HL-60 (cell line): ENCODE results near the gene SPAG9.
"Not testable (repeated sequence)": the region's sequence is repeated elsewhere in the genome, so short reads cannot be mapped to it uniquely, and the experiment has no call there.

ENCODE experiments used
- DNase-seq, 2 experiments: peaks; one replicate each; pipeline ENCODE4 v3.0.0-alpha.2; 2010 to 2020; ENCODE audit warnings: low read depth in 1 of 2, low spot score in 1 of 2
- H3K27ac ChIP-seq: fragments of 250-450 bp; sonication (Bioruptor Pico); replicated peaks from 2 replicates; pipeline ENCODE4 v1.5.1; 2020; ENCODE audit warnings: mild to moderate bottlenecking, moderate library complexity
- H3K27me3 ChIP-seq: fragments of 250-450 bp; sonication (Bioruptor Pico); 2 replicates; pipeline ENCODE4 v1.5.1; 2021; ENCODE audit warnings: mild to moderate bottlenecking, moderate library complexity; ENCODE audit not compliant: insufficient read depth, poor library complexity, severe bottlenecking
- H3K4me3 ChIP-seq: replicated peaks from 2 replicates; pipeline ENCODE4 v1.5.1; 2011; ENCODE audit warnings: mild to moderate bottlenecking, control low read depth, low read length; ENCODE audit not compliant: insufficient read depth
- CTCF ChIP-seq: IDR thresholded peaks from one replicate; pipeline ENCODE4 v1.5.1; 2011; ENCODE audit warnings: low read length, control low read depth, inconsistent platforms; ENCODE audit not compliant: insufficient read depth
- GABPA ChIP-seq: IDR thresholded peaks from 2 replicates; pipeline ENCODE4 v1.6.1; 2012; ENCODE audit warnings: low read depth
- POLR2AphosphoS5 ChIP-seq: IDR thresholded peaks from 2 replicates; pipeline ENCODE4 v1.6.1; 2012; ENCODE audit warnings: low read depth
- REST ChIP-seq: IDR thresholded peaks from 2 replicates; pipeline ENCODE4 v1.6.1; 2012; ENCODE audit warnings: low read depth; ENCODE audit not compliant: insufficient replicate concordance
- SPI1 ChIP-seq: IDR thresholded peaks from 2 replicates; pipeline ENCODE4 v1.6.1; 2012; ENCODE audit warnings: low read depth, mild to moderate bottlenecking, borderline replicate concordance

The SPAG9 gene

DNA sequence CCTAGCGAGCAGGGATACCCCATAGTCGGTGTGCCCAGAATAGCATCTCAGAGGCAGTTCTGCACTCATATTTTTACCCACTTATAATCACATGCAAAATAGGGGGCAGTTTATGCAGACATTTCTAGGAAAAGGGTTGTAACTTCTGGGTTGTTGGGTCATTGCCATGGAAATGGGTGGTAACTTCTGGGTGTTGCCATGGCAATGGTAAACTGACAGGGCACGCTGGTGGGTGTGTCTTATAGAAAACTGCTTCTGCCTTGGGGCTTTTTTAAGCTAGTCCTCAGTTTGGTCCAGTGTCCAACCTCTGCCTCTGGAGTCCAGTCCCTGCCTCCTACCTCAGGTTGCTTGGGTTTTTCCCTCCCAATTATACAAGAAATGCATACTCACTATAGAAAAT is 7.4 kb upstream of the SPAG9 start:
- TF ChIP-seq REST = no peak
- no peak for TF ChIP-seq GABPA
- TF ChIP-seq SPI1 = no peak
- TF ChIP-seq CTCF = no peak
- TF ChIP-seq POLR2AphosphoS5 = no peak
- DNase-seq = no peak
- no peak overlapping the region for H3K27ac ChIP-seq
- no peaks in the 10 kb centered on the region for H3K27me3 ChIP-seq
- H3K4me3 ChIP-seq = no peak overlapping the region

GRCh38 chr17:51124640-51125503 is 4.2 kb upstream of the SPAG9 start:
- Histone ChIP-seq H3K27me3 (no peaks in the 10 kb centered on the region), H3K27ac (no peak overlapping the region), H3K4me3 (no peak overlapping the region)
- no peak for DNase-seq
- TF ChIP-seq POLR2AphosphoS5 = no peak
- no peak for TF ChIP-seq REST
- no peak for TF ChIP-seq CTCF
- no peak for TF ChIP-seq SPI1
- no peak for TF ChIP-seq GABPA

- H3K27me3 ChIP-seq, DNase-seq, H3K4me3 ChIP-seq: not testable (repeated sequence)
- peak overlapping the region; percentile 79 for H3K27ac ChIP-seq
Observed at GRCh38 chr17:51122473-51123115, 1.9 kb upstream of the SPAG9 start.

DNA sequence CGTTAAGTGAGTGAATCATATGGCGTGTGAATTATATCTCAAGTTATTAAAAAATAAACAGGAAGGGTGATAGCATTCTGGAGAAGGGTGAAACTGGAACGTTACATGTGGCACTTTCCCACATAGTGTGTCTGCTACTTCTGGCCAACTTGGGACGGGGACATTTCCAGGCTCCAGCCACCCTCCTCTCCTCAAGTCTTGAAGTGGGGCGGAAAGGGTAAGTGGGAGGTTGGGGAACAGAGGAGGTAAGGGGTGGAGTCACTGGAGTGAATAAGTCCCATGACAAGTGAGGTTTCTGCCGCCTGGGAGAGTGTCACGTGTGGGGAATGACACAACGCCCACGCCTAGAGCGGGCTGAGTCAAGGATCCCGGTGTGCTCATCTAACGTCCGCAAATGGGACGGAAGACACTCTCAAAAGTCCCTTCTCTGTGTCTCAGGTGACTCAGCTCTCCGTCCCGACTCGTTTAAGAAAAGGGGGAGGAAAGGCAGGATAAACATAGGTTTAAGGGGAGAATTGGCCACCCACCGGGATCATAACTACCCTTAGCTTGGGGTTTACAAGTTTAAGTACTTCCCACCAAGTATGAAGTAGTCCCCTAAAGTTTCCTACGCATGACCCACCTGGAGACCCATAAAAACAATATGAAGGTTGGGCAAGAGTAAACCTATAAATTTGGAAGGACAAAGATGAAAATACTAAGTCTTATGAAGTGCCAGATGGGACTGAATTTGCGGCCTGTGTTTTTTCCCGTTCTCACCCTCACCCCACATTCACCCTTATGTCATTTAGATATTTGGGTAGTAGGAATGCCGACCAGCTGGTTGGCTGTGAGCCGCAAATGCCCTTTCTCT is 1.2 kb upstream of the SPAG9 start:
- Histone ChIP-seq H3K27ac (peak overlapping the region; percentile 79), H3K27me3 (no peaks in the 10 kb centered on the region), H3K4me3 (peak overlapping the region; percentile 57)
- TF ChIP-seq CTCF = no peak
- peak; percentile 92 for TF ChIP-seq POLR2AphosphoS5
- TF ChIP-seq REST = peak; percentile 20
- peak; percentile 97 to 99 for DNase-seq
